Left colon (tissue), 2 donors: ENCODE measurements around the gene CHRM3. TPM values are rescaled to one million over a fixed set of nuclear protein-coding genes. Genes with fewer than 3 reads are reported as not detected.

ENCODE experiments used
- ATAC-seq: fragments of 200-7000 bp; cut with Tn5 transposase; one replicate; pipeline ENCODE4 v1.9.1; 2020; ENCODE audit warnings: mild to moderate bottlenecking, moderate library complexity
- DNase-seq, 2 donors: peaks; one replicate each; pipeline ENCODE4 v3.0.0-alpha.2; 2020
- intact Hi-C, 2 donors: fragments of 100-400 bp; cut with DNase I in 1 of 2; cut with micrococcal nuclease in 1 of 2; formaldehyde crosslinking; loops; one replicate each; pipeline versions ENCODE4 v1.11.2 to v1.14.0; 2022; cut with DNase I, micrococcal nuclease
- total RNA-seq, 2 donors: library from RNA; stranded (reverse); fragmentation: NEBNext Ultra II Directional; extraction: Animal tissue kit (Norgen Biotek cat#: 25700); gene quantifications; one replicate each; pipeline ENCODE4 v1.2.1, GENCODE V29; 2021
- donor health status: DM: no; HTN: no; CAD: no.
- donor health status: DM: yes; HTN: yes; CAD: no.

Gene CHRM3
- total RNA-seq, 2 donors from 2014 or later = 13.2 to 15.4 TPM

DNA sequence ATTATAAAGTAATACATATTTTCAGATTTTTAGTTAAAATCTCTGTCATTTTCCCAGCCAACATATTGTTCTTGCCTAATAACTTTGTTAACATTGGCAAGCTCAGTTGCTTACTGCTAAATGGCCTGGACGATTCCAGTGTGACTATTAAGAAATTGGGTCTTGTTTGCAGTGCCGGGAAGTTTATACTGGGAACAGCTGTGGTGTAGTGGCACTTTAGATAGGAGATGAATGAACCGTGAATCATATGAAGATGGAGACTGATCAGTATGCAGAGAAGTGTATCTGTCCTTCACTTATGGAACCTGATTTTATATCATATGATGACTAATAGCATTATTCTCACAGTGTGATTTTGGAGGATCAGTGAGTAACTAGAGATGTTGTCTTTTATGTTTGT, 3.3 kb downstream of the CHRM3 start:
- no peak for ATAC-seq
- intact Hi-C loops = no loop called here

DNA sequence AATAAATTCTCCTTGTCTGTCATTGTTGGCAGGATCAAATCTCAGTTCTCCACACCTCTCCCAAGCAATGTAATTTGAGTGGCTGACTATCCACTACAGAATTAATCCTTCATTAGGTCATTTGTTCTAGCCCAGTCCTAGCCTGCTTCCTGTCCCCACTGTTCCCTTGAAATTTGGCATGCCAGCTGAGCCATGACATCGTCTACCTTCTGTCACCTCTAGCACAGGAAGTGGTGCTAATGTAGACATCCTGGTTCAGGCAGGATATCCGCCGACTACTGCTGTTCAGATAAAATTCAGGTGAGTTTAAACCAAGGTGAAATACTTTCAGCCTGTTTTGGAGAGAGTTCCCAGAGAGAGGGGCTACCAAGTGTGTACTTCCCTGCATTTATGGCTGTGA, 5.9 kb downstream of the CHRM3 start:
- intact Hi-C loops = no loop called here
- ATAC-seq (no peak), DNase-seq (no peak)

More for the DNA sequence above, 3.3 kb downstream of the CHRM3 start:
- DNase-seq = no peak

DNA sequence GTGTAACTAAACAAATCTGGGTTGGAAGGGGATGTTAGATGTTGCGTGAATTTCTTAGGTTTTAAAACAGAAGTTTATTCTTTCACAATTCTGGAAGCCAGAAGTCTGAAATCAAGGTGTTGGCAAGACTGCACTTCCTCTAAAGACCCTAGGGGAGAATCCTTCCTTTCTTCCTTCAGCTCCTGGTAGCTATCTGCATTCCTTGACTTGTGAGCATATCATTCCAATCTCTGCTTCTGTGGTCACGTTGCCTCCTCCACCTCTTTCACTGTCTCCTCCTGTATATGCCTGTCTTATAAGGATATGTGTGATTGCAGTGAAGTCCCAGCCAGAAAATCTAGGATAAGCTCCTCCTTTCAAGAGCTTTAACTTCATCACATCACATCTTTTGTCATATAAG, 7.7 kb downstream of the CHRM3 start:
- ATAC-seq (no peak), DNase-seq (no peak)
- intact Hi-C loops = no loop called here

DNA sequence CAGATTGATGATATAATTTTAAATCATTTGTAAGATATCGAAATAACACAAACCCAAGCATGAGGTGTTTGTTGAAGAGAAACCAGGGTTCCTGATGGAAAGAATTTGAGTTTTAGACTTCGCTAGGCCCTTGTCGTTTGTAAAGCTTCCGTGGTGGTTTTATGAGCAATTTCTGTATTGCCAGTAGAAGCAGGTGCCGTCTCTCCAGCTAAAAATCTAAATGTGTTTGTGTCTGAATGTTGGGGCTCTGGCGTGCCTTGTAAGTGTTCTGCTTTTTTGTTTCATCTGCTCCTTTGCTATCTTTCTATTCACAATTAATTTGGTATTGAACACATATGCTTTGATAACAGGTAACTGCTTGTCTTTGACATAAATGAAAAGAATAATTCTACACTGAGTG, 27.5 kb downstream of the CHRM3 start:
- intact Hi-C loops = no loop called here
- ATAC-seq (peak; percentile 31), DNase-seq (no peak)

DNA sequence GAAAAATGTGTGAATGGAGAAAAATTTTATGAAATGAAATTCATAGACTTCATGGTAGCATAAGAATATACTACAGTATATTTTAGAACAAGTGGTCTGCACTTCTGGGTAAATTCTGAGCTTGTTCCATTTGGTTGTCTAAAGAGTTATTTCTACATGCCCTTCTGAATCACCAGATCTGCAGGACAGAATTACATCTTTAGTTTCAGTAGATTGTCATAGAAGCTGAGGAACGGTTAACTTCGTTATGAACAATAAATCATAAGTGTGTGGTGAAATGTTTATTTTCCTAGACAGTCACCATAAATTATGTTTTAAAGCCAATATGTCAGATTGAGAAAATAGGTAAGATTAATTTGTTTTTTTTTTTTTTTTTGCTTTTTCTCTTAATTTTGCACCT, 30.9 kb downstream of the CHRM3 start:
- intact Hi-C loops = no loop called here
- ATAC-seq = no peak
- DNase-seq = no peak

DNA sequence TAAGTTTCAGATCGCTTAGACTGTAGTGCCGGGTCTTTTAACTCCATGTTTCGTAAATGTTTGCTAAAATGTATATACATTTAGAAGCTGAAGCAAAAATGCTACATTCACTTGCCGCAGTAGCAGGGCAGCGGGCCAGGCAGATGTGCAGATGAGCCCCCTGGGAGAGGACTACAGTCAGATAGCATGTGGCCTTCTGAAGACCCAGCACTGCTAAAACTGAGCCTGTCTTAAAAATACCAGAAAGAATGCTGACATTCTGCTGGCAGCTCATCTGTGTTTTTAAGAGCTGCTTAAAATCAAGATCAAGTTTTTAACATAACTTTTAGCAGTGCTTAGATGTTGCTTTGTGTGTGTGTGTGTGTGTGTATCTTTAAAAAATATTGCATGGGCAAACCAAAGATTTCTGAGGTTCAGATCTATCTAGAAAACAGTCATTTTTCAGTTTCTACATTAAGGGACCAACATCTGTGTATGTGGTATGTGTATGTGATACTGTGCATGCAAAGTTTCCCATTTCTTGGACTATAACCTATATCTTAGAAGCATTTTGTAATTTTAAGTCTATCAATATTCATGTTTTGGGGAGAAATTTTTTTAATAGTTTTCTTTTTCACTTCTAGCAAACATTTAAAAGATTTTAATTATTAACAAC, 31.7 kb downstream of the CHRM3 start:
- DNase-seq (no peak), ATAC-seq (no peak)
- intact Hi-C loops = no loop called here

DNA sequence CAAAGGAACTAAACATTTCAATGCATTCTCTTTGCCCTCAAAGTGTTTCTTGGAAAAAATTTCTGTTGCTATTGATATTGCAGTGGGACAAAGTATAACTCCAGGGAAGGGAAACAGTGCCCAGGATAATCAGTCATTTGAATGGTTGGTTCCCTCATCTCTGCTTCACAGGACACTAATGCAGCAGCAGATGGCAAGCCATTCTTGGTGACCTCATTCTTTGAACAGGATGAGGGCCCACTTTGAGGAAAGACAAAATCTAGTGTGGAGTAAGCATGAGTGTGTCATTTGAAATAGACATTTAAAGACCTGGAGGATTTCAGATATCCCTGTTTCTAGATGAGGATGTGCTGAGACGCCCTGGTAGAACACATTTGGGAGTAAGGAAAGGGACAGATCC, 32.3 kb downstream of the CHRM3 start:
- no peak for DNase-seq
- no peak for ATAC-seq
- intact Hi-C loops = no loop called here

DNA sequence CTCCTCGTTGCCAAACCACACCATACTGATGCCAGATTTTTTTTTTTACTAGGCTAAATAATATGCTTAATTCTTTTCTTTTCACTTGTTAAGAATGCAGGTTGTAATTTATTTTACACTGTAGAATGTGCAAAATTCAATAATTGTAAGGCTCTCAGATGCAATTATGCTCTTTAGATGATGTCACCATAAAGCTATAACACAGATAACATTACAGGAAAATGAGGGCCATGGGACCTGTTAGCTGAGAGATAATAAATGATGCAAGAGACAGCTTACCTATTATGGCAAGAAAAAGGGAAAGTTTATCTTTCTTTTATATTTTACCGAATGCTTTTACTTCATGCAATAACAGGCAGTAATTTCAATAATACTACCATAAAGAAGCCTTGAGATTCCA, 35.4 kb downstream of the CHRM3 start:
- intact Hi-C loops = no loop called here
- no peak for DNase-seq
- ATAC-seq = no peak

DNA sequence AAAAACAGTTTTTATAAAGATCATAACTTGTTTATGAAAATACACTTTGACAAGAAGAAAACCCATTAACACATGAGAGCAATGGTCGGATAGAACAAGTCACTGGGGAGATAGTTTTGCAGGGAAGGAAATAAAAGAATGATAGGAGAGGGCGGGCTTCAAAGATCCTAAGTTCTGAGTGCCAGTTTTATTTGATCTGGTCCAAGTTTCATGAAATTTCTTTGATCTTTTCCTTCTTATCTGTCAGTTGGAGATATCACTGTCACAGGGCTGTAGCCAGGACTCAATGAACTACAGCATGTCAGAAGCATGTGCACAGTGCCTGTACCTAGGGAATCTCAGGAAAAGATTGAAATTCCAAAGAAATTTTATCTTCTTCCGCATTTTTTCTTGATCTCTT, 36.5 kb downstream of the CHRM3 start:
- DNase-seq (no peak), ATAC-seq (no peak)
- intact Hi-C loops = no loop called here

DNA sequence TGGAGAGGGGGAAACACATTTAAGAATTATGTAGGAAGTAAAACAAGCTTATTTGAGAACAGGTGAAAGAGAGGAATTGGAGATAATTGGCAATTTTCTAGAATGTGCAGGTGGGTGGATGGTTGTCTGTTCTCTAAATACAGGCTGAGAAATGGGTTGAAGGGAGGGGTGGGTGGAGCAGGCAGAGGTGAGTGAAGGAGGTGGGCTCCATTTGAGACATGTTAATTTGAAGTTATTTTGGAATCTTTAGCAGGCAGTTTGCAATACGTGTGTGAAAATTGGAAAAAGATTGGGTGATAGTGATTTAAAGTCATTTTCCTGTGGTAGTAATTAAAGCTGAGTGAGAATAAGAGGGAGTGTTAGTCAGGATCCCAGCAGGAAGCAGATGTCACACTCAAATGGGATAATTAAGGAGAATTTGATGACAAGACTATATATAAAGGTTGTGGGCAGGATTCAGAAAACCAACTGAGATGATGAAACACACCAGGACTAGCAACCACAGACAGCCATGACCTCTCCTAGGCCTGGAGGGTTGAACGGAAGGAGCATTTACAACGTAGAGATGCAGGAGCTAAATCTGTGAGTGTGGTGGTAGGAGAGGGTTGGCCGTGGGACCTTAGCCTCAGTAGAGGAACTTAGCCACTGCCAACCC, 40.6 kb downstream of the CHRM3 start:
- ATAC-seq (no peak), DNase-seq (no peak)
- intact Hi-C loops = no loop called here

DNA sequence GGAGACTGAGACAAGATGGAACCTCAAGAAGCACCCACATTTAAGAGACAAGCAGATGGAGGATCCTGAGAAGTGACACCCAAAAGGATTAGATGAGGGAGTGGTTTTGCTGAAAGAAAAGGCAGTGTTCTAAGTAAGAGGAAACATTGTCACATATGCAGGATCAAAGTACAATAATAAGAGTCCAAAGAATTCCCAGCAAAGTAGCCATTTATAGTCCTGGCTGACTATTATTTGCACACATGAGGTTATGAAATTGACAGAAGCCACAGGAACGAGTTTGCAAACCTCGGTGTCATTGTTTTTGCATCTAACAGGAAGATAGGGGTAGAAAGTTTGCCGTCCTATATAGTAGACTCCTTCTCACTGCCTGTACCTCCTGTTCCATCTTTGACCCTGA, 41.3 kb downstream of the CHRM3 start:
- intact Hi-C loops = no loop called here
- ATAC-seq (peak; percentile 28), DNase-seq (no peak)

DNA sequence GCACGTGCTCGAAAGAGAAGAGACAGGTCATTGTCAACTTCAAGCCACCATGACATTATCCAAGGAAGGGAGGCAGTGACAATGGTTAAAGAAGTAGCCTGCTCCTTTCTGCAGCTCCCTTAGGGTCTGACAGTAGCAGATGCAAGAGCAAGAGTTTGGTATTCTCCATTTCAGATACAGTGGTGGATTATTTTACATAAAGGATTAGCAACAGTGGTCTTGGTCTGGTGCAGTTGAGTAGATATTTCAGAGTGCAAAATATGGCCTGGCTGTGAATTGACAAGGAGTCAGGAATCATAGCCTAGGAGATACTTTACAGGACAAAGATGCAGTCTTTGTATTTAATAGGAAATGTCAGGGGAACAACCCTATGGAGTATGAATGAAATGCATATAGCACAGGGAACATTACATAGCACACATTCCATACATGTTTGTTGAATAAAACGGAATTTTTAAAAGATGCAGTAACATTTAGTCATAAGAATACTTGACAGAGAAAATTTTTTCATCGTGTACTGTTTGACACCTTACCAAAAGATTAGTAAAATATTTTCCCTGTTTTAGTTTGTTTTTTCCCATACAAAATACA, 41.8 kb downstream of the CHRM3 start:
- ATAC-seq = no peak
- no peak for DNase-seq
- intact Hi-C loops = no loop called here

DNA sequence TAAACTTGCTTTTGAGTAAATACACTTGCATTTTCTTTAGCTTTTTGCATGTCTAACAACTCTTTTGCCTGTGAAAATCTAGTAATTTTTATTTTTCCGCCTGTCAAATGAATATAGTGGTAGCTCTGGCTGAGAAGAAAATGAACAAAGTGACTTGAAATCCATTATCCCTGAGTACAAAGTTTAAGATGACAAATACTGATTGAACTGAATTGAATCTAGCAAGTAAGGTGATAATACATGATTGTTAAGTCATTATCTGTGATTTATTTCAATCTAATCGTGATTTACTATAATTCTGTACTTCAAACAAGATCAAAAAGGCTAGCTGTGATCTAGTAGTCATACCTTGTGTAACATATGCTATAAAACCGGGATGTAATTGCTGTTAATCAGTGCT, 42.8 kb downstream of the CHRM3 start:
- intact Hi-C loops = no loop called here
- ATAC-seq = no peak
- DNase-seq = no peak

DNA sequence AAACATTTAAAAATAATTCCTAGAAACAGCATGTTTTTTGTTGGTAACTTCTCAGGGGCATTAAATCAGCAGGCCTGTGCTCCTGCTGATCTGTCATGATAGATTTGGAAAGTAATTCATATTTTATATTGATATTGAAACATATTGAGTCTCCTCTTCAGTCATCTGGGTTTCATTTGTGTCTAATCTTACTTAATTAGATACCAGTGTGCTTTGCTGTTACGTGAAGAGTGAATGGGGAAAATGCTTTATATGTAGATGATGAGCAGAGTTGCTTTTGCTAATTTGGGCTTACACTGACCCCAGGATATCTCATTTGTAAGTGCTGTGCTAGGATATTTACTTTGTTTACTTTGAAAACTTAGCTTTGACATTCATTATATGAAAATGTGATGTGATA, 45.9 kb downstream of the CHRM3 start:
- no peak for ATAC-seq
- DNase-seq = no peak
- intact Hi-C loops = no loop called here

DNA sequence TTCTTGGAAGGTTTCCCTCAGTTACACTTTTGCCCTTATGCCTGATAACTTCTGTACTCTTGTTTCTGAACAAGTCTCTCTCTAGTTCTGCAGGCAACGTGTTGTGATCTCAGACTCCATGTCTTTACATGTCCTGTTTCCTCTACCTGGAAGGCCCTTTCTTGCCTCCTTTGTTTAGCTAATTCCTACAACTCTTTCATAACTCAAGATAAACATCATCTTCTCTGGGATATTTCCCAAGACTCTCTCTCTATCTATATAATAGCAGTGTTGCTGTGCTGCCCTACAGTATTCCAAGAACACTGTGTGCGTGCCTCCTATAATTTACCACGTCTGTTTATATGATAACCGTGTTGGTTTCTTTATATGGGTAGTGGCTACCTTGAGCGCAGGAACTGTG, 47.8 kb downstream of the CHRM3 start:
- intact Hi-C loops = no loop called here
- DNase-seq (no peak), ATAC-seq (no peak)
